Measurements from ENCODE around the gene KLHL25.

DNA sequence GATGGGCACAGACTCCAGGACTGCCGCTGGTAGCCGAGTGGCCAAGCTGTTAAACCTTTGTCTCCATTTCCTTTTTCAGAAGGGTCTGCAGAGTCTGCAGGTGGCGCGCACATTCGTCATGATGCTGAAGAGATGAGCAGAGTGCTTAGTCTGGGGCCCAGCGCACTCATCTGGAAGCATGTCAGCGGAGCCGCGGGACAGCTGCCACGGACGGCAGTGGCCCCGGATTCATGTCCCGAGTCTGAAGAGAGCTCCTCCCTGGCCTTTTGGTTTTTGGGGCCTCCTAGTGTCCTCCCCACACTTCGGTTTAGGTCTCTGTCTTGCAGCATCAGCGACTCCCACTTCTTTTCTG is 42.6 kb downstream of the KLHL25 start:
- TF ChIP-seq EZH2 (IDR thresholded peaks at IDR 0.05; ENCODE audit: borderline replicate concordance, low read depth, low read length, poor library complexity, severe bottlenecking): no peak
- TF ChIP-seq, protein P1, sequence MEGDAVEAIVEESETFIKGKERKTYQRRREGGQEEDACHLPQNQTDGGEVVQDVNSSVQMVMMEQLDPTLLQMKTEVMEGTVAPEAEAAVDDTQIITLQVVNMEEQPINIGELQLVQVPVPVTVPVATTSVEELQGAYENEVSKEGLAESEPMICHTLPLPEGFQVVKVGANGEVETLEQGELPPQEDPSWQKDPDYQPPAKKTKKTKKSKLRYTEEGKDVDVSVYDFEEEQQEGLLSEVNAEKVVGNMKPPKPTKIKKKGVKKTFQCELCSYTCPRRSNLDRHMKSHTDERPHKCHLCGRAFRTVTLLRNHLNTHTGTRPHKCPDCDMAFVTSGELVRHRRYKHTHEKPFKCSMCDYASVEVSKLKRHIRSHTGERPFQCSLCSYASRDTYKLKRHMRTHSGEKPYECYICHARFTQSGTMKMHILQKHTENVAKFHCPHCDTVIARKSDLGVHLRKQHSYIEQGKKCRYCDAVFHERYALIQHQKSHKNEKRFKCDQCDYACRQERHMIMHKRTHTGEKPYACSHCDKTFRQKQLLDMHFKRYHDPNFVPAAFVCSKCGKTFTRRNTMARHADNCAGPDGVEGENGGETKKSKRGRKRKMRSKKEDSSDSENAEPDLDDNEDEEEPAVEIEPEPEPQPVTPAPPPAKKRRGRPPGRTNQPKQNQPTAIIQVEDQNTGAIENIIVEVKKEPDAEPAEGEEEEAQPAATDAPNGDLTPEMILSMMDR (conservative IDR thresholded peaks at IDR 0.05; ENCODE audit: low read depth, low read length): no peak
